GM12873 (cell line): ENCODE measurements around the gene KAT8.

Source experiments
- TF ChIP-seq, protein P1 (sequence below): IDR thresholded peaks from 2 replicates; pipeline ENCODE4 v1.5.1; 2012; ENCODE audit warnings: low read depth, mild to moderate bottlenecking, moderate library complexity, low read length, control low read depth; ENCODE audit not compliant: insufficient read depth; ENCODE audit errors: missing control alignments

Gene KAT8

DNA sequence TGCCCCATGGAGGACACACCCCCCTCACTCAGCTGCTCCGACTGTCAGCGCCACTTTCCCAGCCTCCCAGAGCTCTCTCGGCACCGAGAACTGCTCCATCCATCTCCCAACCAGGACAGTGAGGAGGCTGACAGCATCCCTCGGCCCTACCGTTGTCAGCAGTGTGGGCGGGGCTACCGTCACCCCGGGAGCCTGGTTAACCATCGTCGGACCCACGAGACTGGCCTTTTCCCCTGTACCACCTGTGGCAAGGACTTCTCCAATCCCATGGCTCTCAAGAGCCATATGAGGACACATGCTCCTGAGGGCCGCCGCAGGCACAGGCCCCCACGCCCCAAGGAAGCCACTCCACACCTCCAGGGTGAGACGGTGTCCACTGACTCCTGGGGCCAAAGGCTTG, 41.1 kb upstream of the KAT8 start:
- TF ChIP-seq, protein P1, sequence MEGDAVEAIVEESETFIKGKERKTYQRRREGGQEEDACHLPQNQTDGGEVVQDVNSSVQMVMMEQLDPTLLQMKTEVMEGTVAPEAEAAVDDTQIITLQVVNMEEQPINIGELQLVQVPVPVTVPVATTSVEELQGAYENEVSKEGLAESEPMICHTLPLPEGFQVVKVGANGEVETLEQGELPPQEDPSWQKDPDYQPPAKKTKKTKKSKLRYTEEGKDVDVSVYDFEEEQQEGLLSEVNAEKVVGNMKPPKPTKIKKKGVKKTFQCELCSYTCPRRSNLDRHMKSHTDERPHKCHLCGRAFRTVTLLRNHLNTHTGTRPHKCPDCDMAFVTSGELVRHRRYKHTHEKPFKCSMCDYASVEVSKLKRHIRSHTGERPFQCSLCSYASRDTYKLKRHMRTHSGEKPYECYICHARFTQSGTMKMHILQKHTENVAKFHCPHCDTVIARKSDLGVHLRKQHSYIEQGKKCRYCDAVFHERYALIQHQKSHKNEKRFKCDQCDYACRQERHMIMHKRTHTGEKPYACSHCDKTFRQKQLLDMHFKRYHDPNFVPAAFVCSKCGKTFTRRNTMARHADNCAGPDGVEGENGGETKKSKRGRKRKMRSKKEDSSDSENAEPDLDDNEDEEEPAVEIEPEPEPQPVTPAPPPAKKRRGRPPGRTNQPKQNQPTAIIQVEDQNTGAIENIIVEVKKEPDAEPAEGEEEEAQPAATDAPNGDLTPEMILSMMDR, result no peak

- TF ChIP-seq, protein P1, result no peak
Measured at GRCh38 chr16:31077024-31077423, 40.4 kb upstream of the KAT8 start.

DNA sequence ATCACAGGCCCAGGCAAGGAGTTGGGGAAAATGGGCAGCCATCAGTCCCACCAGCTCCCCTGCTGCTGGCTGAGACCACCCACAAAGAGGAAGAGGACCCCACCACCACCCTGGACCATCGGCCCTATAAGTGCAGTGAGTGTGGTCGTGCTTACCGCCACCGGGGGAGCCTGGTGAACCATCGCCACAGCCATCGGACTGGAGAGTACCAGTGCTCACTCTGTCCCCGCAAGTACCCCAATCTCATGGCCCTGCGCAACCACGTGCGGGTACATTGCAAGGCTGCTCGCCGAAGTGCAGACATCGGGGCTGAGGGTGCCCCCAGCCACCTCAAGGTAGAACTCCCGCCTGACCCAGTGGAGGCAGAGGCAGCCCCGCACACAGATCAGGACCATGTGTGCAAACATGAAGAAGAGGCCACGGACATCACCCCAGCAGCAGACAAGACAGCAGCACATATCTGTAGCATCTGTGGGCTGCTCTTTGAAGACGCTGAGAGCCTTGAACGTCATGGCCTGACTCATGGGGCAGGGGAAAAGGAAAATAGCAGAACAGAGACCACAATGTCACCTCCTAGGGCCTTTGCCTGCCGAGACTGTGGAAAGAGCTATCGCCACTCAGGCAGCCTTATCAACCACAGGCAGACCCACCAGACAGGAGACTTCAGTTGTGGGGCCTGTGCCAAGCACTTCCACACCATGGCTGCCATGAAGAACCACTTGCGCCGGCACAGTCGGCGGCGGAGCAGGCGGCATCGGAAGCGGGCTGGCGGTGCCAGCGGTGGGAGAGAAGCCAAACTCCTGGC, 39.7 kb upstream of the KAT8 start:
- TF ChIP-seq, protein P1, result peak; percentile 23

GRCh38 chr16:31078597-31079341, 38.7 kb upstream of the KAT8 start:
- TF ChIP-seq, protein P1, result no peak

- TF ChIP-seq, protein P1, result no peak
Measured at GRCh38 chr16:31079342-31079944, 38.0 kb upstream of the KAT8 start.

DNA sequence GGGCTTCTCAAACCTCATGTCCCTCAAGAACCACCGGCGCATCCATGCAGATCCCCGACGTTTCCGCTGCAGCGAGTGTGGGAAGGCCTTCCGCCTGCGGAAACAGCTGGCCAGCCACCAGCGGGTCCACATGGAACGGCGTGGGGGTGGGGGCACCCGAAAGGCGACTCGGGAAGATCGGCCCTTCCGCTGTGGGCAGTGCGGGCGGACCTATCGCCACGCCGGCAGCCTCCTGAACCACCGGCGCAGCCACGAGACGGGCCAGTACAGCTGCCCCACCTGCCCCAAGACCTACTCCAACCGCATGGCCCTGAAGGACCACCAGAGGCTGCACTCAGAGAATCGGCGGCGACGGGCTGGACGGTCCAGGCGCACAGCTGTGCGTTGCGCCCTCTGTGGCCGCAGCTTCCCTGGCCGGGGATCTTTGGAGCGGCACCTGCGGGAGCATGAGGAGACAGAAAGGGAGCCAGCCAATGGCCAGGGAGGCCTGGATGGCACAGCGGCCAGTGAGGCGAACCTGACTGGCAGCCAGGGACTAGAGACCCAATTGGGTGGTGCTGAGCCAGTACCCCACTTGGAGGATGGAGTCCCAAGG, 37.3 kb upstream of the KAT8 start:
- TF ChIP-seq, protein P1, result no peak
